GM19351 (cell line): Measurements from ENCODE around the gene ASB4.
"Not testable (repeated sequence)": the region's sequence is repeated elsewhere in the genome, so short reads cannot be mapped to it uniquely, and the experiment has no call there.

Experiments used
- ATAC-seq: cut with Tn5 transposase; IDR thresholded peaks from one replicate; pipeline ENCODE4 v1.9.1; 2021; ENCODE audit warnings: mild to moderate bottlenecking, moderate library complexity; ENCODE audit not compliant: unreplicated experiment

ASB4 gene

DNA sequence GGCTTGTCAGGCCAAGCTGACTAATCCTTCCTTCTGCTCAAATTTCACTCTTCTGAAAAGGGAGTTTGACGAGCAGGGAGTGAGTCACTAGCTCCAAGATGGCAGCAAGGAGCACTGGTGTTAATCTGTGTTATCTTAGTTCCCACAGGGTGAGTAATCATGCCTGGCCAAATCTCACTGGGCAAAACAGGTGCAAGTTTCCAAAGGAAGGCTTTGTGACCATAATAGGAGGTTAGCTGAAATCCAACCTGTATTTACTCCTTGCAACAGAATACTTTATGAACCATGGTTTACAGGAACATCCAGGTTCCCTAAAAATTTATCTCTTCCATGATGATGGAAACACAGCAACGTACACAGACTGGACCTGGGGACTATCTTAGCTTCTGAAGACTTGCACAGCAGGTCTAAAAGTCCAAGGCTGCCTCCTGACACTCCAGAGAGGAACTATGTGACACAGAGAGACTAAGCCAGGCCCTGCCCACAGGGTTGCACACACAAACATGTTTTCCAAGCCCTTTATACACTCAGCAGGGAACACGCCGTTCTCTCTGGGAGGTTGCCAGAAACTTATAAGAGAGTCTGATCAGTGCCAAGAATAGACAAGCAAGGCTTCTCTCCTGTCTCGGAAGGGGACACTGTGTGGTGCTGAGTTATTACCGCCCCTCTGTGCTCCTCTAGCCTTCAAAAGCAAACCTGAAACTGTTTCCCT is 64.2 kb downstream of the ASB4 start:
- ATAC-seq = no peak

DNA sequence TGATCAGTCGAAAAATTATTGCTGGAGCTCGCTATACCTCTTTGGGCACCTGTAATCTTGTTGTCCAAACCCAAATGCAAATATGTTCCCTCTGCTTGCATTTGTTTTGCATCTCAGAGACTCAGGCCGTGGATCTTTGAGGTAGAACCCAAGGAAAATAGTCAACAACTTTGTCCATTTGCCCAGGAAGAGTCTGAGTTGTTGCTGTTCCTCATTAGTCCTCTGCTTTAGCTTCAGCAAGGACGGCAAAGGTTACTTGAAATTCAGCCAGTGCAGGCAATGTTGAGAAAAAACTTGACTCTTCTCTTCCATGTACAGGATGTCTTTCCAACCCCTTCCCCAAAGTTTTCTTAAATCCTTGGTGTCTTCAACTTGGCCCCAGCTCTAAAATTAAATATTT is 64.8 kb downstream of the ASB4 start:
- no peak for ATAC-seq

DNA sequence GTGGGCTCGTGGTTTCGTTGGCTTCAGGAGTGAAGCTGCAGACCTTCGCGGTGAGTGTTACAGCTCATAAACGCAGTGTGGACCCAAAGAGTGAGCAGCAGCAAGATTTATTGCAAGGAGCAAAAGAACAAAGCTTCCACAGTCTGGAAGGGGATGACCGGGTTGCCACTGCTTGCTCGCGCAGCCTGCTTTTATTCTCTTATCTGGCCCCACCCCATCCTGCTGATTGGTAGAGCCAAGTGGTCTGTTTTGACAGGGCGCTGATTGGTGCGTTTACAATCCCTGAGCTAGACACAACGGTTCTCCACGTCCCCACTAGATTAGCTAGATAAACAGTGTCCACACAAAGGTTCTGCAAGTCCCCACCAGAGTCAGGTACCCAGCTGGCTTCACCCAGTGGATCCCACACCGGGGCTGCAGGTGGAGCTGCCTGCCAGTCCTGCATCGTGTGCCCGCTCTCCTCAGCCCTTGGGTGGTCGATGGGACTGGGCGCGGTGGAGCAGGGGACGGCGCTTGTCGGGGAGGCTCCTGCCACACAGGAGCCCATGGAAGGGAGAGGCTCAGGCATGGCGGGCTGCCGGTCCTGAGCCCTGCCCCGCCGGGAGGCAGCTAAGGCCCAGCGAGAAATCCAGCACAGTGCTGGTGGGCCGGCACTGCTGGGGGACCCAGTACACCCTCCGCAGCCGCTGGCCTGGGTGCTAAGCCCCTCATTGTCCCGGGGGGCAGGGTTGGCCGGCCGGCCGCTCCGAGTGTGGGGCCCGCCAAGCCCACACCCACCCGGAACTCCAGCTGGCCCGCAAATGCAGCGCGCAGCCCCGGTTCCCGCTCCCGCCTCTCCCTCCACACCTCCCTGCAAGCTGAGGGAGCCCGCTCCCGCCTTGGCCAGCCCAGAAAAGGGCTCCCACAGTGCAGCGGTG is 66.5 kb downstream of the ASB4 start:
- not testable (repeated sequence) for ATAC-seq

DNA sequence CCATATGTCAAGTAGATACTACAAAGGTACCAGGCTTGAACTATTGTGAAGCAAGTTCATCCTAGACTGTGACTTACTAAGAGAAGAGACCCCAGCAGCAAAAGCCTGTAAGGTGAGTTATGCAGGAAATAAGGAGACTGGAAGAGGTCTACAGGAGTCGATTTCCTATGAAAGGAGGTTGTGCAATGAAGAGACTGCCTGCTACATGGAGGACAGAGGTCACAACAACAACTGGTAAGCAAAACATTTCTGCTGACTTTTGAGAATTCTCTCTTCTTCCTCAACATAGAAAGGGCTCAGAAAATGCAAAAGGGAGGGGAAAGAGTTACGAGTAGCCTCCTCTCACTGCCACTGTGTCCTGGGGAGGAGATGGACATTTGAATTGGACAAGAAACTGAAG is 68.2 kb downstream of the ASB4 start:
- no peak for ATAC-seq

DNA sequence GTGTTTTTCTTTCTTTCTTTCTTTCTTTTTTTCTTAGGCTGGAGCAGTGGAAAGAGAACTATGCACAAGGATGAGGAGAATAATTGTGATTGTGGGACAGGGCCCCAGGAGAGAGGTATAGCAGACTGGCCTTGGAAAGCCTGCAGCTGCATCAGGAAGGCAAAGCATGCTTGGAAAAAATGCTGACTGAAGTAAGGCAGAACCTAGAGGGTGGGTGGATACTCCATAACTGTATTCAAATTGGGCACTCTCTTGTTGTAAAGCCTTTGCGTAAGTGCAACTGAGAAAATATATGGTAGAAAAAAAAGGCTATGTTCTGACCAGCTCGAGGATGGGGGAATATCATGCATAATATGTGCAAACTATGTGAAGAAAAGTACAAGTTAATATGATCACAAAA is 71.0 kb downstream of the ASB4 start:
- ATAC-seq = no peak

DNA sequence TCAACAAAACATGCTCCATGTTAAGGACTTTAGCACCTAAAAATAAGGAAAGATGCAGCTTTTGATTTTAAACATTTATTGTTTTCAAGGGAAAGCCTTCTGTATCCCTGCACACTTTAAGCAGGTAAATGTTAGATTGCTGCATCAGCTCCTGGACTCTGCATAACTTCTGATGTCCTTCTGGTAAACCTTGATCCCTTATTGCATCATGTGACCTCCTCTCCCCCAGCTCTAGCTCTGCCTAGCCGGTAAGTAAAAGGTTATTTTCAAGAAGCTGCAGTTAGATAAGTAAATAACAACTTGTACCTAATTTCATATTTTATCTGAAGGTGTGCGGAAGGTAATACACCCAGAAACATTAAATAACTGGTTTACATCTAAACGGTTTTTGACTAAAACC is 73.1 kb downstream of the ASB4 start:
- ATAC-seq = no peak

DNA sequence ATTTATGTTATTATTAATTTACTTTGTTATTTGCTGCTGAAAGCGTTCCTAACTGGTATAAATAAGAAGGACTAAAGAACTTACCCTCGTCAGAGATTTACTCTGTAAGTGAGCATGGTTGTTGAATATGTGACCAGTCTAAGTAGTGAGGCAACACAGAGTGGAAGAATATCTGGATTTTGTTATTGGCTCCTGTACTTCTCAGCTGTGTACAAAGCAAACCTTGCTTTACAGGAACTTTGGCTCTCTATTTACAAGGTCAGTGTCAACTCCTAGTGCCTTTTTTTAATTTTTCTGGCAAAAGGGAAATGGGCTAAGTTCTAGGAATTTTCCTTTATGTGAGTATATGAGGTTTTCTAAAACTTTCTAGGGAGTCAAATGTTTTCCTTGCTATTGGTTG is 74.9 kb downstream of the ASB4 start:
- no peak for ATAC-seq

DNA sequence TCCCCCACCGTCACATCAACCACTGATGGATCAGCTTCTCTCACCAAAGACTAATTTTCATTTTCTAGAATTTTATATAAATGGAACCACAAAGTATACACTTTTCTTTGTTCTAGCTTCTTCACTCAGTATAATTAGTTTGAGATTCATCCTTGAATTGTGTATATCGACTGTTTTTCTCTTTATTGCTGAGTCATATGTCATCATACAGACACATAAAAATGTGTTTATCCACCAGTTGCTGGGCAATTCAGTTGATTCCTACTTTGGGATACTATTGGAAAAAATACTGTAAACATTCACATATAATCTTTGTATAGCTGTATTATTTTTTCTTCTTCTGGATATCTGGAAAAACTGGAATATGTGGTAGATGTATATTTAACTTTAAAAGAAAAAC is 84.0 kb downstream of the ASB4 start:
- ATAC-seq = no peak

DNA sequence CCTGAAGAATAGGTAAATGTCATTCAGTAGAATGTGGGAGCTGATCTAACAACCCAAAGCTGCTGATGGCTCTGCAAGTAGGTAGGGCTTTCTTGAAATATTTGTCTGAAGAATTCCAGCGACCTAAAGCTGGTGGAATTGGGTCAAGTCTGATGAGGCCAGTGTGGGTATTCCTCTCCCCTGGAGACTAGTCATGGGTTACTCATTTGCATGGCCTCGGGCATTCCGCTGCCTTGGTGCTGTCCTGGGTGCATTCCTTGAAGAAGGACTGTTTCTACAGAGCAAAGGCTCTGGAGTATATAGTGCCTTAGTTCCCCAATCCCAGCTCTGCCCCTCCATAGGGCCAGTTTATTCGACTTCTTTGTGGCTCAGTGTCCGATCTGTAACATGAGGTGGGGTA is 91.4 kb downstream of the ASB4 start:
- no peak for ATAC-seq

DNA sequence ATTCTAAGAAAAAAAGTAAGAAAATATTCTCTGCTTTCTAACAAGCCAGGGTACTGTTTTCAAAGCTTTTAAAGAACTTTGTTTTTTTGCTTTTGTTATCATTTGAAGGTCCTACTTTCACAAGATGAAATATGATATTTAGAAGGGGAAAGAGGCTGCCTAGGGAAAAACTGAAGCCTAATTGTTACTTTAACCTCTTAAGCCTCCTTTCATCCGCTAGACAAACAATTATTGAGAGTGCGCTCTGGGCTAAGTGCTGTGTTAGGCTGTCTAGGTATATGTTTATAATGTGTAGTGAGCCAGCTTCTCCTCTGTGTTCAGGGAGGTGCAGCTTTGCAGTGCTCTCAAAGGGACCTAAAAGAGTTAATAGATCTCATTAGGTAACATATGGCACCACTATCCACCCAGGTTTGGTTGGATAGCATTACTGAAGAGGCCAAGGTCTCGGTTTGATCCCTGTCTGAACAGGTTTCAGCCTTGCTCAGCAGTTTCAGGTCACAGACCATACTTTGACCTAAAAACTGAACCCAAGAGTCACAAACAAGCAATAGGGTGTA is 92.6 kb downstream of the ASB4 start:
- ATAC-seq = no peak

DNA sequence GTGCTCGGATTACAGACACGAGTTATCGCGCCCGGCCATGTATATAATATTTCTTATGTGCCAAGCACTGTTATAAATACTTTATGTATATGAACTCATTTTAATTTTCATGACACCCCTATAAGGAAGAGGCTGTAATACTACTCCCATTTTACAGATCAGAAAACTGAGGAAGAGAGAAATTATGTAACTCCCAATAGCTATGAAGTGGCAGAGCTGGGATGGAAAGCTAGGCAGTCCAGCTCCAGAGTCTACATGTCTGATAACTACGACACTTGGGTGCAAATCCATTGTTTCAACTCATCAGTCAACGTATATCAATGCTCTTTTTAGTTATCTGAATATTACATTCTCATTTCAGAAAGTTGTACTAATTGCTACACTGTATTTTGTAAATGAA is 93.6 kb downstream of the ASB4 start:
- ATAC-seq = no peak

DNA sequence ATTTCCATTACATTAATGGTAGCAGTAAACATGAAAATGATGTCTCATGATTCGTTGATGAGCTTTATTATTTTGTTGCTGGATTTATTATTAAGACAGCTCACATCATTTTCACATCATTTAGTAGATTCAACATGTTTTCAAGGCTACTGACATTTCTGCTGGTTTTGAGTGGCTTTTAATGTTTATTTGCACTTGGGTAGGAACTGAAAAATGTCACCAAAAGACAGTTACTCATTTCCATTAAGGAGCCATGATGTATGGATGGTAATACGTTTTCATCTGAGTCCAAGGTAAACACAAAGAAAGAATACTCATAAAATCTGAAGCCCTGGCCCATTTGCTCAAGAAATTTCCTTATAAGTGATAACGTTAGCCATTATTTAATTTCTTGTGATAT is 95.7 kb downstream of the ASB4 start:
- no peak for ATAC-seq

DNA sequence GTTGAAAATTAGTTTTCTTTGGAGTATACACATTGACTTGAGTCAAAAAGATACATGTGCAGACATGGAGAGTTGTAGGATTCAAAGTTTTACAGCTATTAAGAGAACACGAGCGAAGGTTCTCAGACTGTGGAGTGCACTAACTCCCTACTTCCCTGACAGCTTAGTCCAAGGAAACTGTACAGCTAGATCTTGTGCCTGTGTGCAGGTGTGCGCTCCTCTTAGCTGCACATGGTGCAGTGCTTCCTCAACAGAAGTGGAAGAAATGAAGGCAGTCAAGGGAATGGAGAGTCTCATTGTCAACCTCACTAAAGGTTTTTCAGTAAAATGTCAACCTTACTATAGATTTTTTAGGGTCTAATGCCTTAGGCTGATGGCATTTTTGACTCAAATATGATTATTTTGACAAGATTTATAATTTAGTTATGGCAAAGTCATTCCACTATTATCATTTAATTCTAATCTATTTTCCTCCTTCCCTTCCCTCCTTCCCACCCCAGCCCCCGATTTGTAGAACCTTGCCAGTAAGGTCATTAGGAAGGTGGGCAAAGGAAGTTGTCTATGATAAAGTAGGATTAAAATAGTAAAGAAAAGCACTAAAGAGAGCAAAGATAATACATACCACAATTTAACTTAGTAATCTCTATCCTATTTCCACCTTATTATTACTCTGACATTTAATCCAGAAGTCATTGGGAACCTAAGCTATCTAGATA is 97.0 kb downstream of the ASB4 start:
- no peak for ATAC-seq

DNA sequence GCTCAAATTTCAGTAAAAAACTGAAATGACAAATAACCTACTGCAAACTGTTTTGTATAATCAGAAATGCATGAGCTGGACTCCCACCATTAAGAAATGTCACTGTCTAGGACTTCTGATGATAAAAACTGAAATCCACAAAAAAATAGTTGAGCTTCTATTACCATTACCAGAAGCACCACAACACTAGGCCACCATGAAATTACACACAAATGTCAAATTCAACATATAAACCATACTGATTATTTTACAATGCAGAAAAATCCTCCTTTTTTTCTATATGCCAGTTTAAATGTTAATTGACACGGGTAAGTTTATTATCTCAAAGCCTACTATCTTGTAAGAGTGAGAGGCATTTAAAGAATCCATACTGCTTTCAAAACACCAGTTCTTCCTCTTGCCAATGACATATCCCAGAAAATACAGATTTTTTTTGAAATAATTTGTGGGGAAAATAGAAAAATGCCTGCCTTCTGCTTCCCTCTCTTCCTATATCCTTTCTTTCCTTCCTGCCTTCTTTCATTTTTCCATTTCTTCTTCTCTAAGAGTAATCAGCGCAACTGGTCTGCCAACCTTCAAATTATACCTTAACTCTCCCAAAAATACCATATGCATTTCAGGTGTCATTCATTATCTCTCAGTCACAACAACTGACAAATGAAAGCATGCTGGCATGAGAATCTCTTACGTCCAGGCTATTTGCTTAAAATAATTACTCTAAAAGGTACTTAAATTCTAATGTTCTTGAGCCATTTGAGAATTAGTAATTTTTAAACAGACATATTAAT is 98.3 kb downstream of the ASB4 start:
- ATAC-seq = no peak

DNA sequence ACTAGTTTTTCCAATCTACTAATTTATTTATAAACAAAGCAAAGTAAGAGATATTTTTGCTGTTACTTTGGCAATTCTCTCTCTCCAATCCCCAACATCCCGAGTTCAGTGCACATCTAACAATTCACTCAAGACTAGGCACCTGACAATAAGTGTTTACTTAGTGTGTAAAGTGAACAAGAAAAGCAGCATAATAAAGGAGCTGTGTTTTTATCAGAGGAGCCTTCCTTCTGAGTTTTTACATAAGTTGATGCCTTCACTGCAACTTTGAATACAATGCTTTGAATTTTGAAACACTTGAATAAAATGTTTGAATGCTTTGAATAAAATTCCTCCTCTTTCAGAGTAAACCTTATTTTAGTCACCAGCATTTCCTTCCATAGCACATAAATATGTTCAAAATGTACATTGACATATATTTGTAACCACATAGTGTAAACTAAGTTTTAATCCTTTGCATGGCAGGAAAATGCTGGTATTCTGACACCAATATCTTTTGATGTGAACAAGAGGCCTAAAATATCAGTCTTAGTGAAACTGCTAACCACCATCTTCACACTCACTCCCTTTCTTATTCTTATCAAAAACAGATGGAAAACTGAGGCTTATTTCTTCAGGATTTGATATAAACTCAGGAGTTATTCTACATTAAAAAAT is 99.2 kb downstream of the ASB4 start:
- ATAC-seq = no peak

DNA sequence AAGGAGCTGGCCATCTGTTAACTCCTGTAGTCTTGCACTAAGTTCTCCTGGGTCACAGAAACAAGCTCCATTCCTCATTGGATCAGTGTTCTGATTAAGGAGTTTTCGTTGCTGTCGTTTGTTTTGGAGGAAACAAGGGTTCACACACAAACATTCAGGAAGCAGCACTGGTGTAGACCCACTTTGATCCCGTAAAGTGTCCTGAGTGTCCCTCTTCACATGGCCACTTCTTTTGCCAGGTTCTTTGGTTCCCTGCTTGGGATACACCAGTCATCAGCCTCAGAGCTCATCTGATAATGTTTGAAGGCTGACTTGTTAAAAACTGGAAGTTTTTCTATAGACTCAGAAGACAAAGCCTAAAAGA is 99.7 kb downstream of the ASB4 start:
- no peak for ATAC-seq

DNA sequence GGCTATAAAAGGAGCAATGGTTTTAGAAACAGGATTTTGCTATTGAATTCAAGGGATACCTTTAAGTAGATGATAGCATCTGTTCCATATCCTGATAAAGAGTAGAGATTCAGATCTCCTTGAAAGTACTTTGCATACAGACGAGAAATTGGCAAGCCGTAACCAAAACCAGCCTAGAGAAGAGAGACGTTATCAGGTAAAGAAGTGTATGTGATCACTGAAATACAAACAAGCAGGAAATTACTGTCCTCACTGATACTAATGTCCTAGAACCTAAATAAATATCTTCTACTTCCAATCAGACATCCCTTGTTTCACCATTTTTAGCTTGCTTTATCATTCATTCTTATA is 101.2 kb downstream of the ASB4 start:
- no peak for ATAC-seq

DNA sequence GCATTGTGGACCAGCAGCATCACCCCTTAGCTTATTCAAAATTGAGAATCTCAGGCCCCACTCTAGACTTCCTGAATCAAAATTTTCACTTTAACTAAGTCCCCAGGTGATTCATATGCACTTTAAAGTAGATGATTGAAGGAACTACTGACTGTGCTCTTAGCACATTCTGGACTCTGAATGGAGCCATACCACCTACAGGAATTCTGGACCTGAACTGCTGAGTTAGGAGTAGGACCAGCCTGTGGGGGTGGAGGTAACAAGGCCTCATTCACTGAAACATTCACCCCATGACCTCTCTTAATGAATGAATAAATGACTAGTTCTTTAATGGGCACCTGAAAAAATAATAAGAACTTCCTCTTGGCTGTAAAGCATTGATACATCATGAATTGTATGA is 103.3 kb downstream of the ASB4 start:
- no peak for ATAC-seq

DNA sequence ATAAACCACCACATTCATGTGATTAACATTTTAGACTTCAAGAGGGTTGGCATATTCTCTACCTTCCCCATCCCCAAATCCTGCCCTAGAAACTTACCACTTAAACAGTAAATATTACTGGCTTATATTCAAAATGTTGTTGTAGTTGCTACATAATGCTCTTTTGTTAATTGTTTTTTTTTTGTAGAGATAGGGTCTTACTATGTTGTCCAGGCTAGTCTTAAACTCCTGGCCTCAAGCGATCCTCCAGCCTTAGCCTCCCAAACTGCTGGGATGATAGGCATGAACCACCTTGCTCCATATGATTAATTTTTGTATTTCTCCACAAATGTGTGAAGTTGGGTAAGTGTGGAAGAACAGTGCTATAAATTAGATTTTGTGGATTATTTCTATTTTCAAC is 104.0 kb downstream of the ASB4 start:
- no peak for ATAC-seq
